AG09309 (cell line): ENCODE measurements around the gene TNIK.

ENCODE experiments used
- DNase-seq: peaks from one replicate; pipeline ENCODE4 v3.0.0-alpha.2; 2010; ENCODE audit warnings: low read depth
- H3K4me3 ChIP-seq: 2 replicates; pipeline ENCODE4 v1.5.1; 2011; ENCODE audit warnings: mild to moderate bottlenecking, low read depth, low read length, moderate library complexity; ENCODE audit not compliant: control insufficient read depth
- TF ChIP-seq, protein P1 (sequence below): IDR thresholded peaks from 2 replicates; pipeline ENCODE4 v1.5.1; 2011; ENCODE audit warnings: mild to moderate bottlenecking, low read depth, low read length, inconsistent platforms; ENCODE audit not compliant: insufficient read depth, control insufficient read depth; ENCODE audit errors: missing control alignments

The TNIK gene

DNA sequence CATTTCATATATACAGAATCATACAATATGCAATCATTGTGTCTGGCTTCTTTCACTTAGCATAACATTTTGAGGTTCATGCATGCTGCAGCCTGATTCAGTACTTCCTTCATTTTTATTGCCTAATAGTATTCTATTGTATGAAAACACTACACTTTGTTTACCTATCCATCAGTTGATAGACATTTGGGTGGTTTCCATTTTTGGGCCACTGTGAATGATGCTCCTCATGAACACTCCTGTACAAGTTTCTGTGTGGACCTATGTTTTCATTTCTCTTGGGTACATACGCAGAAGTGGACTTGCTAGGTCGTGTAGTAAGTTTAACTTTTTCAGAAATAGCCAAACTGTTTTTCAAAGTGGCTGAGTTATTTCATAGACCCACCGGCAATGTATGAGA, 18.8 kb downstream of the TNIK start:
- no peak overlapping the region for H3K4me3 ChIP-seq
- TF ChIP-seq, protein P1, sequence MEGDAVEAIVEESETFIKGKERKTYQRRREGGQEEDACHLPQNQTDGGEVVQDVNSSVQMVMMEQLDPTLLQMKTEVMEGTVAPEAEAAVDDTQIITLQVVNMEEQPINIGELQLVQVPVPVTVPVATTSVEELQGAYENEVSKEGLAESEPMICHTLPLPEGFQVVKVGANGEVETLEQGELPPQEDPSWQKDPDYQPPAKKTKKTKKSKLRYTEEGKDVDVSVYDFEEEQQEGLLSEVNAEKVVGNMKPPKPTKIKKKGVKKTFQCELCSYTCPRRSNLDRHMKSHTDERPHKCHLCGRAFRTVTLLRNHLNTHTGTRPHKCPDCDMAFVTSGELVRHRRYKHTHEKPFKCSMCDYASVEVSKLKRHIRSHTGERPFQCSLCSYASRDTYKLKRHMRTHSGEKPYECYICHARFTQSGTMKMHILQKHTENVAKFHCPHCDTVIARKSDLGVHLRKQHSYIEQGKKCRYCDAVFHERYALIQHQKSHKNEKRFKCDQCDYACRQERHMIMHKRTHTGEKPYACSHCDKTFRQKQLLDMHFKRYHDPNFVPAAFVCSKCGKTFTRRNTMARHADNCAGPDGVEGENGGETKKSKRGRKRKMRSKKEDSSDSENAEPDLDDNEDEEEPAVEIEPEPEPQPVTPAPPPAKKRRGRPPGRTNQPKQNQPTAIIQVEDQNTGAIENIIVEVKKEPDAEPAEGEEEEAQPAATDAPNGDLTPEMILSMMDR: no peak
- DNase-seq: no peak

GRCh38 chr3:171439996-171440395, 20.2 kb downstream of the TNIK start:
- no peak for DNase-seq
- H3K4me3 ChIP-seq: no peak overlapping the region
- TF ChIP-seq, protein P1: no peak

GRCh38 chr3:171437115-171437756, 23.0 kb downstream of the TNIK start:
- no peak overlapping the region for H3K4me3 ChIP-seq
- TF ChIP-seq, protein P1: no peak

GRCh38 chr3:171436380-171436779, 23.8 kb downstream of the TNIK start:
- no peak overlapping the region for H3K4me3 ChIP-seq
- TF ChIP-seq, protein P1: no peak
- no peak for DNase-seq

More at GRCh38 chr3:171437115-171437756, 23.0 kb downstream of the TNIK start:
- DNase-seq: no peak

DNA sequence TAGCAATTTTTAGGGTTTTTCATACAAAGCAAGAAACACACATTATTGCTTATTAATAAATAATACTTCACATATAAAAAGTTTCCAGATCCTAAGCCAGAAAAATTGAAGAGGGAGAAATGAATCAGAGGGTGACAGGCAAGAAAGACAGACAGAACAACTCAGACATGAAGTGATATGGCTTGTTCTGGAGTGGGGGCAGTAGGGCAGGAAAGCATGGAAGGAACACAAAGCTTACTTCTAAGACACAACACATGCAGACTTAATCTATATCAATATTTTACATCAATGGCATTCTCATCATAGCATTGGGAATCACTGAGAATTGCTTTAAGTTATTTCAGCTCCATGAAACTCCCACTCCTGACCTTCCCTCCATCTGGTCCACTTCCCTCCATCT, 24.4 kb downstream of the TNIK start:
- H3K4me3 ChIP-seq: no peak overlapping the region
- DNase-seq: no peak
- TF ChIP-seq, protein P1: no peak

GRCh38 chr3:171435143-171435542, 25.1 kb downstream of the TNIK start:
- DNase-seq: no peak
- TF ChIP-seq, protein P1: no peak

GRCh38 chr3:171432548-171432947, 27.7 kb downstream of the TNIK start:
- no peak overlapping the region for H3K4me3 ChIP-seq
- no peak for DNase-seq
- TF ChIP-seq, protein P1: no peak

More at GRCh38 chr3:171435143-171435542, 25.1 kb downstream of the TNIK start:
- no peak overlapping the region for H3K4me3 ChIP-seq
